ENCODE data around the gene ALMS1.

- TF ChIP-seq, protein P1, sequence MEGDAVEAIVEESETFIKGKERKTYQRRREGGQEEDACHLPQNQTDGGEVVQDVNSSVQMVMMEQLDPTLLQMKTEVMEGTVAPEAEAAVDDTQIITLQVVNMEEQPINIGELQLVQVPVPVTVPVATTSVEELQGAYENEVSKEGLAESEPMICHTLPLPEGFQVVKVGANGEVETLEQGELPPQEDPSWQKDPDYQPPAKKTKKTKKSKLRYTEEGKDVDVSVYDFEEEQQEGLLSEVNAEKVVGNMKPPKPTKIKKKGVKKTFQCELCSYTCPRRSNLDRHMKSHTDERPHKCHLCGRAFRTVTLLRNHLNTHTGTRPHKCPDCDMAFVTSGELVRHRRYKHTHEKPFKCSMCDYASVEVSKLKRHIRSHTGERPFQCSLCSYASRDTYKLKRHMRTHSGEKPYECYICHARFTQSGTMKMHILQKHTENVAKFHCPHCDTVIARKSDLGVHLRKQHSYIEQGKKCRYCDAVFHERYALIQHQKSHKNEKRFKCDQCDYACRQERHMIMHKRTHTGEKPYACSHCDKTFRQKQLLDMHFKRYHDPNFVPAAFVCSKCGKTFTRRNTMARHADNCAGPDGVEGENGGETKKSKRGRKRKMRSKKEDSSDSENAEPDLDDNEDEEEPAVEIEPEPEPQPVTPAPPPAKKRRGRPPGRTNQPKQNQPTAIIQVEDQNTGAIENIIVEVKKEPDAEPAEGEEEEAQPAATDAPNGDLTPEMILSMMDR (conservative IDR thresholded peaks at IDR 0.05), result no peak
- no peak for TF ChIP-seq ZFX (IDR thresholded peaks at IDR 0.05)
Observed at GRCh38 chr2:73337828-73338227, 47.8 kb upstream of the ALMS1 start.
